H1 (cell line): ENCODE data around the gene PTBP3. TPM values are rescaled to one million over a fixed set of nuclear protein-coding genes. Genes with fewer than 3 reads are reported as not detected.

Experiments
- CTCF ChIA-PET: fragments of 300-600 bp; sonication (Branson Sonifier 250); formaldehyde crosslinking; loops from one replicate; lab custom pipeline; 2021; ENCODE audit not compliant: partially characterized antibody; lab: Charles Lee
- POLR2A ChIA-PET: fragments of 300-600 bp; sonication (Branson Sonifier 250); formaldehyde crosslinking; loops from one replicate; lab custom pipeline; 2021; ENCODE audit warnings: inconsistent platforms; ENCODE audit not compliant: partially characterized antibody; lab: Charles Lee
- DNase-seq, 2 experiments: peaks; one replicate each; pipeline versions ENCODE4 v3.0.0 to v3.0.0-alpha.2; 2010 to 2022; ENCODE audit warnings: low spot score in 2 of 2, low read depth in 1 of 2, mixed read lengths in 1 of 2
- FAIRE-seq: peaks from 2 replicates; lab custom pipeline; 2011; peaks lifted over from hg19 to GRCh38; lab: Jason Lieb, UNC
- H2AFZ ChIP-seq: 2 replicates; pipeline ENCODE4 v1.8.1; 2012; ENCODE audit warnings: low read length, inconsistent platforms
- H2AK5ac ChIP-seq: 2 replicates; pipeline ENCODE4 v1.6.1; 2013; ENCODE audit warnings: low read depth, low read length
- H2BK120ac ChIP-seq: replicated peaks from 2 replicates; pipeline ENCODE3; 2013; ENCODE audit warnings: low read depth, low read length, inconsistent platforms
- H2BK12ac ChIP-seq: 2 replicates; pipeline ENCODE4 v1.6.1; 2013; ENCODE audit warnings: low read depth, low read length
- H2BK15ac ChIP-seq: 2 replicates; pipeline ENCODE4 v1.6.1; 2013; ENCODE audit warnings: low read length
- H2BK20ac ChIP-seq: 2 replicates; pipeline ENCODE4 v1.6.1; 2013; ENCODE audit warnings: low read length
- H2BK5ac ChIP-seq: 2 replicates; pipeline ENCODE4 v1.6.1; 2013; ENCODE audit warnings: low read depth, low read length
- H3K14ac ChIP-seq: 2 replicates; pipeline ENCODE4 v1.6.1; 2013; ENCODE audit warnings: inconsistent platforms; ENCODE audit not compliant: insufficient read length
- H3K18ac ChIP-seq: 2 replicates; pipeline ENCODE4 v1.6.1; 2013; ENCODE audit warnings: low read length; ENCODE audit errors: extremely low read depth
- H3K23ac ChIP-seq: 2 replicates; pipeline ENCODE4 v1.6.1; 2013; ENCODE audit warnings: inconsistent platforms; ENCODE audit not compliant: insufficient read length
- H3K23me2 ChIP-seq: 2 replicates; pipeline ENCODE4 v1.6.1; 2013; ENCODE audit warnings: low read depth, low read length
- H3K27ac ChIP-seq: 2 replicates; pipeline ENCODE4 v1.6.1; 2011; ENCODE audit warnings: low read depth, low read length, inconsistent platforms
- H3K27me3 ChIP-seq, 4 experiments: replicated peaks in 1 of 4; 1 replicate in 1 of 4; 2 replicates in 3 of 4; pipeline versions ENCODE4 v1.6.1 to v1.8.1; 2011 to 2013; ENCODE audit warnings: low read length in 3 of 4, mild to moderate bottlenecking in 3 of 4, inconsistent platforms in 2 of 4, mixed read lengths in 2 of 4, moderate library complexity in 1 of 4; ENCODE audit not compliant: control insufficient read depth in 3 of 4, insufficient read depth in 3 of 4; ENCODE audit errors: extremely low read depth in 1 of 4
- H3K36me3 ChIP-seq, 4 experiments: 2 replicates each; pipeline versions ENCODE4 v1.6.1 to v1.8.1; 2011 to 2013; ENCODE audit warnings: mild to moderate bottlenecking in 4 of 4, low read length in 3 of 4, moderate library complexity in 2 of 4, control low read depth in 1 of 4, inconsistent platforms in 1 of 4; ENCODE audit not compliant: insufficient read depth in 4 of 4, control insufficient read depth in 2 of 4
- H3K4ac ChIP-seq: replicated peaks from 2 replicates; pipeline ENCODE3; 2013; ENCODE audit warnings: low read length, low read depth, mixed read lengths, inconsistent platforms; ENCODE audit not compliant: insufficient read length
- H3K4me1 ChIP-seq, 4 experiments: replicated peaks in 1 of 4; 1 replicate in 1 of 4; 2 replicates in 3 of 4; pipeline versions ENCODE4 v1.6.1 to v1.8.1; 2011 to 2013; ENCODE audit warnings: low read length in 3 of 4, inconsistent platforms in 2 of 4, mixed read lengths in 1 of 4; ENCODE audit not compliant: insufficient read depth in 4 of 4, control insufficient read depth in 3 of 4
- H3K4me2 ChIP-seq, 2 experiments: 2 replicates each; pipeline versions ENCODE4 v1.6.1 to v1.8.1; 2011 to 2013; ENCODE audit warnings: low read depth in 2 of 2, low read length in 2 of 2, control low read depth in 1 of 2, inconsistent platforms in 1 of 2, mild to moderate bottlenecking in 1 of 2; ENCODE audit not compliant: insufficient read depth in 1 of 2
- H3K4me3 ChIP-seq, 4 experiments: fragments of 200-600, 300-600 bp in 1 of 4; sonication (generic), shearing (Covaris generic), sonication (Bioruptor Twin) in 1 of 4; 2 replicates each; pipeline versions ENCODE4 v1.5.1 to v1.8.1; 2011 to 2016; ENCODE audit warnings: low read length in 4 of 4, low read depth in 3 of 4, control low read depth in 2 of 4, inconsistent platforms in 2 of 4, mild to moderate bottlenecking in 2 of 4, mixed read lengths in 1 of 4, moderate library complexity in 1 of 4; ENCODE audit not compliant: insufficient read depth in 2 of 4; ENCODE audit errors: extremely low read depth in 1 of 4
- H3K56ac ChIP-seq: replicated peaks from 2 replicates; pipeline ENCODE3; 2013; ENCODE audit warnings: low read depth, mild to moderate bottlenecking, mixed read lengths, low read length, inconsistent platforms; ENCODE audit not compliant: insufficient read length
- H3K79me1 ChIP-seq: 2 replicates; pipeline ENCODE4 v1.6.1; 2013; ENCODE audit warnings: low read depth, low read length, control low read depth
- H3K79me2 ChIP-seq, 2 experiments: 2 replicates each; pipeline versions ENCODE4 v1.6.1 to v1.8.1; 2012 to 2013; ENCODE audit warnings: low read length in 2 of 2, mild to moderate bottlenecking in 2 of 2, inconsistent platforms in 1 of 2; ENCODE audit not compliant: insufficient read depth in 2 of 2, control insufficient read depth in 1 of 2
- H3K9ac ChIP-seq, 4 experiments: replicated peaks in 1 of 4; 1 replicate in 1 of 4; 2 replicates in 3 of 4; pipeline versions ENCODE4 v1.6.1 to v1.8.1; 2011 to 2013; ENCODE audit warnings: low read depth in 3 of 4, low read length in 3 of 4, control low read depth in 2 of 4, mild to moderate bottlenecking in 2 of 4, moderate library complexity in 2 of 4, inconsistent platforms in 1 of 4; ENCODE audit errors: extremely low read depth in 1 of 4
- H3K9me3 ChIP-seq, 2 experiments: 2 replicates each; pipeline versions ENCODE4 v1.6.1 to v1.8.1; 2012 to 2013; ENCODE audit warnings: mild to moderate bottlenecking in 2 of 2, moderate library complexity in 2 of 2, control low read depth in 1 of 2, inconsistent platforms in 1 of 2, low read depth in 1 of 2, low read length in 1 of 2, mixed read lengths in 1 of 2; ENCODE audit not compliant: insufficient read depth in 2 of 2
- H4K20me1 ChIP-seq, 2 experiments: replicated peaks in 1 of 2; 2 replicates each; pipeline versions ENCODE3 to v1.8.1; 2011 to 2013; ENCODE audit warnings: inconsistent platforms in 2 of 2, low read length in 2 of 2, mild to moderate bottlenecking in 1 of 2; ENCODE audit not compliant: insufficient read depth in 2 of 2, control insufficient read depth in 1 of 2
- H4K5ac ChIP-seq: 2 replicates; pipeline ENCODE4 v1.6.1; 2013; ENCODE audit warnings: low read length, low read depth, mixed read lengths, inconsistent platforms; ENCODE audit not compliant: insufficient read length
- H4K8ac ChIP-seq: 2 replicates; pipeline ENCODE4 v1.8.0; 2013; ENCODE audit warnings: mild to moderate bottlenecking, moderate library complexity, low read length, inconsistent platforms; ENCODE audit not compliant: insufficient read depth; ENCODE audit errors: extremely low read depth
- H4K91ac ChIP-seq: replicated peaks from 2 replicates; pipeline ENCODE3; 2013; ENCODE audit warnings: low read length, mixed read lengths, inconsistent platforms; ENCODE audit not compliant: insufficient read length
- EGR1 ChIP-seq: IDR thresholded peaks from 2 replicates; pipeline ENCODE4 v1.6.1; 2011; ENCODE audit warnings: low read depth, low read length, borderline replicate concordance
- JUN ChIP-seq: IDR thresholded peaks from 2 replicates; pipeline ENCODE4 v1.6.1; 2011; ENCODE audit warnings: low read depth, mild to moderate bottlenecking, improper control_type of control experiment, low read length
- RAD21 ChIP-seq, 2 experiments: IDR thresholded peaks in 1 of 2; conservative IDR thresholded peaks in 1 of 2; 2 replicates each; pipeline ENCODE4 v1.6.1; 2011; ENCODE audit warnings: low read depth in 2 of 2, low read length in 2 of 2, improper control_type of control experiment in 1 of 2, inconsistent platforms in 1 of 2, mild to moderate bottlenecking in 1 of 2, moderate library complexity in 1 of 2
- WGBS, 2 experiments: shearing (Covaris generic) in 1 of 2; methylation state at CpG; one replicate each; pipeline versions ENCODE4 v1.1.6 to v1.1.7; 2013 to 2015; ENCODE audit warnings: low lambda C conversion rate in 2 of 2, mixed read lengths in 2 of 2, inconsistent platforms in 1 of 2, low coverage in 1 of 2, missing lambda C conversion rate in 1 of 2; ENCODE audit not compliant: insufficient replicate concordance in 2 of 2, insufficient coverage in 1 of 2, insufficient read length in 1 of 2; ENCODE audit errors: extremely low coverage in 1 of 2, missing lambda C conversion rate in 1 of 2; 5-methylcytosine and 5-hydroxymethylcytosine counted together
- polyA plus RNA-seq, 7 experiments: library from polyadenylated mRNA; depleted of rRNA in 3 of 7; stranded (reverse) in 5 of 7; unstranded in 2 of 7; fragments of >200 nt in 5 of 7; fragments of 200-250 nt in 2 of 7; gene quantifications; 1 replicate in 5 of 7; 2 replicates in 1 of 7; 4 replicates in 1 of 7; pipeline versions ENCODE4 v1.2.1 to v1.2.3, GENCODE V29; 2011 to 2013; ENCODE audit warnings: missing spikeins in 2 of 7, mixed read lengths in 2 of 7
- total RNA-seq: library from RNA; stranded (reverse); fragmentation: NEBNext Ultra II Directional; extraction: Animal tissue kit (Norgen Biotek cat#: 25700); gene quantifications from 2 replicates; pipeline ENCODE4 v1.2.1, GENCODE V29; 2021

Gene PTBP3
- total and polyA plus RNA-seq, 2 of the 8 experiments (the other 6 are each of a cell fraction or from before 2014, with no cell fraction given) = 51.0 to 124 TPM

DNA sequence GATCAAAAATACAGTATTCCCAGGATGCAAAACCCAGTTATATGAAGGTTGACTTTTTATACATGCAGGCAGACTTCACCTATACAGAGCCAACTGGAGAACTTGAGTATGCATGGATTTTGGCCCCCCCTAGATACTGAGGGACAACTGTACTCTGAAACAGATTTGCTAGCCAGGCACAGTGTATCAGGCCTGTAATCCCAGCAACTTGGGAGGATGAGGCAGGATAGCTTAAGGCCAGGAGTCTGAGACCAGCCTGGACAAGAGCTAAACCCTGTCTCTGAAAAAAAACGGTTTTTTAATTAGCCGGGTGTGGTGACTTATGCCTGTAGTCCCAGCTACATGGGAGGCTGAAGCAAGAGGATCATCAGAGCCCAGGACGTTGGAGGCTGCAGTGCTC, 21.9 kb downstream of the PTBP3 start:
- Histone ChIP-seq H4K20me1 (peaks cover 16 to 26% of the 10 kb centered on the region in 2 experiments), H3K23ac (no peak overlapping the region), H3K36me3 (no peaks in the 10 kb centered on the region), H3K4ac (no peak overlapping the region), H2BK20ac (no peak overlapping the region), H2AK5ac (no peak overlapping the region), H3K18ac (no peak overlapping the region), H2BK15ac (no peak overlapping the region), H4K91ac (no peak overlapping the region), H3K4me1 (peaks cover 1 to 13% (median 11%) of the 10 kb centered on the region in 4 experiments; a peak in 4 of 7 replicates), H3K4me2 (0 out of 4 replicates have a peak overlapping the region, but pooled peaks of 1 of the 2 experiments have one; percentile 8), H3K79me2 (peaks cover 0 to 81% of the 10 kb centered on the region in 2 experiments; a peak in 2 of 4 replicates), H3K9ac (no peak overlapping the region), H3K27ac (no peak overlapping the region; the same call in 1 of the 2 replicates), H3K9me3 (no peaks in the 10 kb centered on the region), H3K56ac (no peak overlapping the region), H2BK5ac (no peak overlapping the region), H2AFZ (no peak overlapping the region), H3K23me2 (no peaks in the 10 kb centered on the region), H2BK120ac (no peak overlapping the region), H3K14ac (no peak overlapping the region), H3K4me3 (no peak overlapping the region), H4K8ac (no peak overlapping the region), H3K79me1 (peaks cover 4% of the 10 kb centered on the region; the same call in 1 of the 2 replicates), H2BK12ac (no peak overlapping the region), H4K5ac (no peak overlapping the region), H3K27me3 (no peaks in the 10 kb centered on the region)
- no peak for DNase-seq
- TF ChIP-seq RAD21 (IDR thresholded peaks at IDR 0.05 in 1 of 2, conservative IDR thresholded peaks at IDR 0.05 in 1 of 2; ENCODE audit: low read depth in 2 of 2, low read length in 2 of 2) (no peak), JUN (no peak), EGR1 (no peak)
- WGBS, 2 experiments = 87% methylated on average over 3 of the region's 3 CpGs; no CpG with 5 or more reads in 1 of the 2 experiments
- CTCF ChIA-PET = interaction anchor here (0.7 kb wide), 1 partner anchor 15 kb away, joined by 3 read pairs; no protein-coding TSS in a partner anchor
- POLR2A ChIA-PET = interaction anchor here (0.8 to 1.3 kb wide), 2 partner anchors 12 to 20 kb away, joined by 3 to 4 read pairs; no protein-coding TSS in a partner anchor
- FAIRE-seq = no peak
